ENCODE measurements around the gene CGB1. TPM values are rescaled to one million over a fixed set of nuclear protein-coding genes. Genes with fewer than 3 reads are reported as not detected.

Gene CGB1
- total RNA-seq: not detected in 2 replicates

DNA sequence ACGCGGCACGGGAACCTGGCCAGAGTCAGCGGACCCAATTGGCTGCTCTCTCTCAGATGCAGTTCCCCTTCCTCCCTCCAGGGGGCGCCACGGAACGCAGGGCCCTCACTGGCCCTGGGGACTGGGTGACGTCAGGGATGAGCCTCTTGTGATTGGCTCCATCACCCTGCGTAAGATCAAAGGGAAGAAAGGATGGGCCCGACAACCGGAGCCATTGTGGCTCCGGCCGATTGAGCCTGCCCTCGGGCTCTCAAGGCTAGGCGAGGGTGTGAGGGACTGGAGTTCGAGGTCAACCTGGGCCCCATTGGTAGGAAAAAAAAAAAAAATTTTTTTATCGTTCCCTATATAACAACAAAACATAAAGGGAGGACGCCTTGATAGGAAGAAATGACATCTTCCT is at the start of gene CGB1:
CGB1 (minus strand) TSS at position 81 of the 400 bp plus-strand sequence. CDS start 184 bp downstream, outside the sequence.

DNA sequence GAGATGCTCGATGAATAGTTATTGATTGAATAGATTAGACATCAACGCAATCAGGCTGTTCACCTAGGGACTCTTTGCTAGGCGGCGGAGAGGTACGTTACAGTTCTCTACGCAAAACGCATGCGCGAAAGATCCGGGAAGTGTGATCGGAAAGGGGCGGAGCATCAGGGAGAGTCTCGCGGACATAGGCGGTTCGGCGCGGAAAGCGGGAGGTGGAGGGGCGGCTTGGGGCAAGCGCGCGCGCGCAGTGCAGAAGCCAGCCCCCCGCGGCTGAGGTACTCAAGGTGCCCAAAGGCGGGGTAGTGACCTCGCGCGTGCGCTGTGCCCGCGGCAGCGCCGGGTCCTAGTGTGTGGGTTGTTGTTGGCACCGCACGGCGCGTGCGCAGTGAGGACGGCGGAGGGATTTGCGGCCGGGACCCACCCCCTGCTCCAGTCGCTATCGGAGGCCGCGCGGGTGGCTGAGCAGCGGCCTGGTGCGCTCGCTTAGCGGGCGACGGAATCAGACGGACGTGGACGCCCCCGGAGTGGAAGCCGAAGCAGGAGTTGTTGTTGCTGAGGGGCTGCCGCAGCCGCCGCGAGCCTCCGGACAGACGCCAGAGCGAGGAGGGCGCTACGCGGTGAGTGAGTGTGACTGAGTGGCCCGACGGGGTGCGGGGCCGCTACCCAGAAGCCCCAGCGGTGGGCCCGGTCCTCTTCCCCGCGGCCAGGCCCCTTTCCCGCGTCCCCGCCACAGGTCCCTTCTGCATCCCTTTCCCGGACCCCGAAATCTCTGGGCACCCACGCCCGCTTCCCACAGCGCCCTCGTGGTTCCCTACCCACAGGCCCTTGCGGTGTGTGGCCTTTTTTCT is 48.5 kb upstream of the CGB1 start, which contains the start of gene SNRNP70:
SNRNP70 (plus strand) TSS at position 432 of the 848 bp plus-strand sequence. CDS start 964 bp downstream, outside the sequence.

DNA sequence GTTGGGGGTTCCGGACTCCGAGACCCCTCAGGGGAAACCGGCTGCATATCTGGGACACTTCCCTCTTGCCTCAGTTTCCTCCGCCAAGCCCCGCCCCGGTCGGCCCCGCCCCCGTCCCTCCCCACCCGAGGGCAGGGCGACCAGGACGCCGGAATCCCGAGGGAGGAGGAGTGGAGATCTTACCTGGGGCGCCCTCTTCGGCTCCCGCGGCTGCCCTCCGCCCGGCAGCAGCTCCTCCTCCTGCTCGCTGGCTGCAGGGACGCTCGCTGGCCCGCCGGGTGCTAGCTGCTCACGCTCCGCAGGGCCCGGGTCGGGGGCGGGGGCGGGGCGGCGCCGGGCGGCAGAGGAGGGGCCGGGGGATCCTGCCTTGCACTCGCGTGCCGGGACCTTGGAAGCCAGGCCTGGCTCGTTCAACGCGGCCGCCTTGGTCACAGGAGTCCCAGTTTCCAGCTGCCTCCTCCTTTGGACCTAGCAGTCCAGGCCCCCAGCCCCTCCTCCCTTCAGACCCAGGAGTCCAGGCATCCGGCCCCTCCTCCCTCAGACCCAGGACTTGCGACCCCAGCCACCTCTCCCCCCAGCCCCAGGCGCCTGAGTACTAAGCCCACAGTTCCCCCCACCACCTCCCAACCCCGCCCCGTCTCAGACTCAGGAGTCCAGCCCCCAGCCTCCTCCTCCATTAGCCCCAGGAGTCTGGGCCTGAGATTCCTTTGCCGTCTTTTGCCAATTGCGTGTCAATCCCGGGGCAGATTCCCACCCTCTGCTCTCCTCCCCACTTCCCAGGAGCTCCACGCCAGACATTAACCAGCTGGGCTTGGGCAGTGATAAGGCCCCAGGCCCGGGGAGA is 28.3 kb upstream of the CGB1 start, which contains the start of gene NTF4:
NTF4 (minus strand) TSS at position 51 of the 844 bp plus-strand sequence. CDS start 2,821 bp downstream, outside the sequence.

DNA sequence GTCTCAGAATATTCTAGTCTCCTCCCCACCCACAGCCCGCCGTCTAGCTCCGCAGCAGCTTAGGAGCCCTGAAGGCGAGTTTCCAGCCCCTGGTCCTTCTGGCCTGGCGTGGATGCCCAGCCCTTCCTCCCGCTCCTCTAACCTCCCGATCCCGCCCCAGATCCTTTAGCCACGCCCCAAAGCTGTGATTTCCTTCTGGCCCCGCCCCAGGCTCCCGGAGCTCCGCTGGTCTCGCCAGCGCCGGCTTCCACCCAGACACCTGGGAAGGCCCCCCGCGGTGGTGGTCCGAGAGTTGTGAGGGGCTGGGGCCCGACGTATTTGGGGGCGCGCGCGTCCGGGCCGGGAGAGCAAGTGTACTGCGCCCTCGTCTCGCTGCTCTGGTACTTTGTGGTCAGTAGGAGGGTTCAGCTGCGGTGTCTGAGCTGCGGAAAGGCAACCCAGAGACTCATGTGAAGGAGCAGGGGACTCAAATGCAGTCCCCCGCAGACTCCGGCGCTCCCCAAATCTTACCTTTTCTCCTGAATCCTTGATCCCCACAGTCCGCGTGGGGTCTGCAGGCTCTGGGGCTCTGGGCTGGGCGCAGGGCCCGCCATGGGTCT is 21.0 kb upstream of the CGB1 start, which contains the start of gene CGB7:
CGB7 (minus strand) TSS at position 114 of the 599 bp plus-strand sequence. CDS start 2,374 bp downstream, outside the sequence.

DNA sequence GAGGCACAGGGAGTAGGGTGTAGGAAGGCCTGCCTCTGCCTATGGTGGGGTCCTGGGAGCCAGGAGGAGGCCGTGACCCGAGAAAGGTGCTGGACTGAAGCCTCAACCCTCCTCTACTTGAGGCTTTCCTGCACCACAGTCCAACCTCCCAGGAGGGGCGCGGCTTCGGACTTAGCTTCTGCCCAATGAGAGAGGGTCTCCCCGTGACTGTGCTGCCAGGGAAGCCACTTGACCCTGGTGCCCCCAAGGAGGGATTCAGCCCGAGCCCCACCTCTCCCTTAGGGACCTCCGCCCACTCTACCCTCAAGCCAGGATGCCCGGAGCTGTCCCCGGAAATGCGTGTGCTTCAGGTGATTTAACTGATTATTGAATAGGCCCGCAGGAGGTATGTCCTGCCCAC is 12.3 kb upstream of the CGB1 start, which contains the start of gene CGB8:
CGB8 (minus strand) TSS at position 101 of the 400 bp plus-strand sequence. CDS start 372 bp downstream, outside the sequence.

DNA sequence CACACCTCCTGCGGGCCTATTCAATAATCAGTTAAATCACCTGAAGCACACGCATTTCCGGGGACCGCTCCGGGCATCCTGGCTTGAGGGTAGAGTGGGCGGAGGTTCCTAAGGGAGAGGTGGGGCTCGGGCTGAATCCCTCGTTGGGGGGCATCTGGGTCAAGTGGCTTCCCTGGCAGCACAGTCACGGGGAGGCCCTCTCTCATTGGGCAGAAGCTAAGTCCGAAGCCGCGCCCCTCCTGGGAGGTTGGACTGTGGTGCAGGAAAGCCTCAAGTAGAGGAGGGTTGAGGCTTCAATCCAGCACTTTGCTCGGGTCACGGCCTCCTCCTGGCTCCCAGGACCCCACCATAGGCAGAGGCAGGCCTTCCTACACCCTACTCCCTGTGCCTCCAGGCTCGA is 6.9 kb upstream of the CGB1 start, which contains the start of gene CGB5:
CGB5 (plus strand) TSS at position 301 of the 400 bp plus-strand sequence. CDS start 362 bp downstream, outside the sequence.

DNA sequence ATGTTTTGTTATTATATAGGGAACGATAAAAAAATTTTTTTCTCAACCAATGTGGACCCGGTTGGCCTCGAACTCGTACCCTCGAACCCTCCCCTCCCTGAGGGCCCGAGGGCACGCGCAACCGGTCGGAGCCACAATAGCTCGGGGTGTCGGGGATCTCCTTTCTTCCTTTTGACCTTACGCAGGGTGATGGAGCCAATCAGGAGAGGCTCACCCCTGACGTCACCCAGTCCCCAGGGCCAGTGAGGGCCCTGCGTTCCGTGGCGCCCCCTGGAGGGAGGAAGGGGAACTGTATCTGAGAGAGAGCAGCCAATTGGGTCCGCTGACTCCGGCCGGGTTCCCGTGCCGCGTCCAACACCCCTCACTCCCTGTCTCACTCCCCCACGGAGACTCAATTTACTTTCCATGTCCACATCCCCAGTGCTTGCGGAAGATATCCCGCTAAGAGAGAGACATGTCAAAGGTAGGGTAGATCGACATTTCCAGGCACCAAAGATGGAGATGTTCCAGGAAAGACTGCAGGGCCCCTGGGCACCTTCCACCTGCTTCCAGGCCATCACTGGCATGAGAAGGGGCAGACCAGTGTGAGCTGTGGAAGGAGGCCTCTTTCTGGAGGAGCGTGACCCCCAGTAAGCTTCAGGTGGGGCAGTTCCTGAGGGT is 4.9 kb downstream of the CGB1 start, which contains the start of gene CGB2:
CGB2 (plus strand) TSS at position 249 of the 660 bp plus-strand sequence; CDS start at position 455, 206 bp downstream.

DNA sequence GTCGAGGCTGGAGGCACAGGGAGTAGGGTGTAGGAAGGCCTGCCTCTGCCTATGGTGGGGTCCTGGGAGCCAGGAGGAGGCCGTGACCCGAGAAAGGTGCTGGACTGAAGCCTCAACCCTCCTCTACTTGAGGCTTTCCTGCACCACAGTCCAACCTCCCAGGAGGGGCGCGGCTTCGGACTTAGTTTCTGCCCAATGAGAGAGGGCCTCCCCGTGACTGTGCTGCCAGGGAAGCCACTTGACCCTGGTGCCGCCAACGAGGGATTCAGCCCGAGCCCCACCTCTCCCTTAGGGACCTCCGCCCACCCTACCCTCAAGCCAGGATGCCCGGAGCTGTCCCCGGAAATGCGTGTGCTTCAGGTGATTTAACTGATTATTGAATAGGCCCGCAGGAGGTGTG is 12.5 kb downstream of the CGB1 start, which contains the start of gene CGB3:
CGB3 (minus strand) TSS at position 101 of the 400 bp plus-strand sequence. CDS start 362 bp downstream, outside the sequence.

DNA sequence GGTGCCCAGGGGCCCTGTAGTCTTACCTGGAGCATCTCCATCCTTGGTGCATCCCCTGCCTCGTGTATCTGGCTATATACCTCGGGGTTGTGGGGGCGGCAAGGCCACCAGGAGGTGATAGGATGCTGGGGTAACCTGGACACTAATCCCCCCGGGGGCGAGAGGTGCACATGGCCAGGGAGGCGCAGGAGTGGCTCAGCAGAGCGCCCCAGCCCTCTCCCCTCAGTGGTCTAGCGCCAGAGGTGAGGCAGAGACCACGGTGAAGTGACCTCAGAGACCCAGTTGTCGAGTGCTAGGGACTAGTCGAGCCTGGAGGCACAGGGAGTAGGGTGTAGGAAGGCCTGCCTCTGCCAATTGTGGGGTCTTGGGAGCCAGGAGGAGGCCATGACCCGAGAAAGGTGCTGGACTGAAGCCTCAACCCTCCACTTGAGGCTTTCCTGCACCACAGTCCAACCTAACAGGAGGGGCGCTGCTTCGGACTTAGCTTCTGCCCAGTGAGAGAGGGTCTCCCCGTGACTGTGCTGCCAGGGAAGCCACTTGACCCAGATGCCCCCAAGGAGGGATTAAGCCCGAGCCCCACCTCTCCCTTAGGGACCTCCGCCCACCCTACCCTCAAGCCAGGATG is 19.5 kb downstream of the CGB1 start, which contains the start of gene LHB:
LHB (minus strand) TSS at position 51 of the 625 bp plus-strand sequence; CDS start at position 41, 10 bp downstream.

DNA sequence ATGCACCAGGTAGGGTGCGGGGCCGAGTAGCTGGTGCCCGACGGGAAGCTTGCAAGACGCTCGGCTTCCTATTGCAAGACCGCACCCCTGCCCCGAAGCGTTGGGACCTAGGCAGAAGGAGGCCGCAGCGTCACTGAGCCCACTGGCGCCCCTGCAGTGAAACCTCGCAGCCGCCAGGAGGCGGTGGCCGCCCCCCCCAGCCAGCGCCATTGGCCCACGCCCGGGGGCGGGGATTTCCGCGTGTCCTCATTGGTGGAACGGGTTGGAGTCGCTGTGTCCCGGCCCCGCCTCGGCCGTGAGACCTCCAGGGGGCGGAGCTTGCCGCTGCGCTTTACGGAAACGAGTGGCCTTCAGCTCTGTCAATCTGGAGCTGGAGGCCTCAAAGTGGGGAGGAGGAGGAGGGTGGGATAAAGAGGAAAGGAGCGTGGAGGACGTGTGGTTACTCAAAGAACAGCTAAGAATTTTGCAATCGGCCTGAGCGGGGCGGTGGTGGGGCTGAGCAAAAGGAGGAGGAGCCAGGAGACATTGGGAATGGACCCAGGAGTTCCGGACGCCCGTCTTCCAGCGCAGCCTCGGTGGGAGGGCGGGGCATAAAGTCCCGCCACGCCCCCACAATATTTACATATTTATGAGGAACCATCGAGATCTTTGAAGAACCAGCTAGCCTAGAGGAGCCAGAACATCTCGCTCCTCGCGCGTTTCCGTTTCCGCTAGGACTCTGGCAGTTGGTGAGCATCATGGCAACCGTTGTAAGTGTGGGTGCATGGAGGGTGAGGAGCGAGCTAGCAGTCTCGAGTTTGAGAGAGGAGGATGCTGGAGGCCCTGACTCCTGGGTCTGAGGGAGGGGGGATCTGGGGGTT is 43.3 kb downstream of the CGB1 start, which contains the start of the genes GYS1 and RUVBL2:
GYS1 (minus strand) TSS at position 135 of the 860 bp plus-strand sequence. CDS start 197 bp downstream, outside the sequence.
RUVBL2 (plus strand) TSS at position 713 of the 860 bp plus-strand sequence; CDS start at position 738, 25 bp downstream.

Small RNA genes lying within 50 kb of the gene (small RNA-seq; reads per million reads assigned to genes)
- gene MIR6798 (not detected), gene RN7SL708P (not detected)

Other genes starting within 250 kb of the CGB1 start
- 21.4 and 28.0 TPM in 2 replicates for gene BCAT2, start 225.9 kb downstream of the CGB1 start, total RNA-seq
- gene HSD17B14, start 200.4 kb downstream of the CGB1 start, total RNA-seq: 2.2 and 6.8 TPM in 2 replicates
- 23.1 and 31.3 TPM in 2 replicates for gene PLEKHA4, start 168.3 kb downstream of the CGB1 start, total RNA-seq
- gene PPP1R15A, start 164.5 kb downstream of the CGB1 start, total RNA-seq: 59.2 and 70.2 TPM in 2 replicates
- 0.11 TPM in 1 of 2 replicates, not detected in the other for gene TULP2, start 138.2 kb downstream of the CGB1 start, total RNA-seq
- 258 and 269 TPM in 2 replicates for gene NUCB1, start 136.6 kb downstream of the CGB1 start, total RNA-seq
- 0.13 and 0.32 TPM in 2 replicates for gene DHDH, start 103.2 kb downstream of the CGB1 start, total RNA-seq
- gene BAX, start 82.0 kb downstream of the CGB1 start, total RNA-seq: 34.5 and 37.1 TPM in 2 replicates
- 3,310 and 5,078 TPM in 2 replicates for gene FTL, start 71.6 kb downstream of the CGB1 start, total RNA-seq
- gene GYS1, start 43.6 kb downstream of the CGB1 start, total RNA-seq: 37.5 and 61.8 TPM in 2 replicates
- 121 and 122 TPM in 2 replicates for gene RUVBL2, start 43.0 kb downstream of the CGB1 start, total RNA-seq
- not detected in 2 replicates for gene LHB, start 19.8 kb downstream of the CGB1 start, total RNA-seq
- gene CGB3, start 12.6 kb downstream of the CGB1 start, total RNA-seq: not detected in 2 replicates
- gene CGB2, start 5.0 kb downstream of the CGB1 start, total RNA-seq: not detected in 2 replicates
- gene CGB5, start 7.0 kb upstream of the CGB1 start, total RNA-seq: not detected in 2 replicates
- gene CGB8, start 12.2 kb upstream of the CGB1 start, total RNA-seq: not detected in 2 replicates
- 0.13 and 0.32 TPM in 2 replicates for gene CGB7, start 20.9 kb upstream of the CGB1 start, total RNA-seq
- not detected in 2 replicates for gene NTF4, start 27.9 kb upstream of the CGB1 start, total RNA-seq
- gene KCNA7, start 35.8 kb upstream of the CGB1 start, total RNA-seq: not detected in 2 replicates
- gene SNRNP70, start 48.6 kb upstream of the CGB1 start, total RNA-seq: 85.6 and 88.4 TPM in 2 replicates
- 2.8 and 3.7 TPM in 2 replicates for gene LIN7B, start 77.5 kb upstream of the CGB1 start, total RNA-seq
- gene C19orf73, start 82.2 kb upstream of the CGB1 start, total RNA-seq: 0.26 and 0.65 TPM in 2 replicates
- gene PPFIA3, start 82.6 kb upstream of the CGB1 start, total RNA-seq: 0.91 and 1.4 TPM in 2 replicates
- gene HRC, start 118.5 kb upstream of the CGB1 start, total RNA-seq: not detected in 2 replicates
- gene TRPM4, start 120.9 kb upstream of the CGB1 start, total RNA-seq: 13.4 and 17.0 TPM in 2 replicates